ENCODE results near the gene INO80E. TPM values are rescaled to one million over a fixed set of nuclear protein-coding genes. Genes with fewer than 3 reads are reported as not detected.
"Not testable (repeated sequence)": the region's sequence is repeated elsewhere in the genome, so short reads cannot be mapped to it uniquely, and the experiment has no call there.

The INO80E gene
- total RNA-seq, 4 donors from 2014 or later: 45.4 to 74.8 (median 55.5) TPM

DNA sequence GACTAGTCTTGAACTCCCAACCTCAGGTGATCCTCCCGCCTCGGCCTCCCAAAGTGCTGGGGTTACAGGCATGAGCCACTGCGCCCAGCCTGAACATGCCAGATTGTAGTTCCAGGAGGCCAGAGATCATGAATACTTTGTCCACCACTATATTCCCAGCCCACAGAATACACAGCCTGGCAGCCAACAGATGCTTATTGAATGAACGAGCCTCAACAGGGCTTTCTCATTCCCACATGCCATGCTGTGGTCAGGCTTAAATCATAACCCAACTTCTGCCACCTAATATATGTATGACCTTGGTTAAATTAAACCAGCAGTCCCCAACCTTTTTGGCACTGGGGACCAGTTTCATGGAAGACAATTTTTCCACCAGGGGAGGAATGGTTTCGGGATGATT, 37.3 kb upstream of the INO80E start:
- H3K9me3 ChIP-seq: no peaks in the 10 kb centered on the region
- in situ Hi-C loops (cut with MboI; ENCODE audit: low sequenced_read_pairs in 4 of 4): no loop called here
- ATAC-seq (no peak), DNase-seq (no peak)
- H3K4me1 ChIP-seq: peaks cover 6 to 12% of the 10 kb centered on the region in 2 donors
- no peak overlapping the region for H3K27ac ChIP-seq
- no peak for TF ChIP-seq POLR2A (IDR thresholded peaks at IDR 0.05)
- TF ChIP-seq, protein P1, sequence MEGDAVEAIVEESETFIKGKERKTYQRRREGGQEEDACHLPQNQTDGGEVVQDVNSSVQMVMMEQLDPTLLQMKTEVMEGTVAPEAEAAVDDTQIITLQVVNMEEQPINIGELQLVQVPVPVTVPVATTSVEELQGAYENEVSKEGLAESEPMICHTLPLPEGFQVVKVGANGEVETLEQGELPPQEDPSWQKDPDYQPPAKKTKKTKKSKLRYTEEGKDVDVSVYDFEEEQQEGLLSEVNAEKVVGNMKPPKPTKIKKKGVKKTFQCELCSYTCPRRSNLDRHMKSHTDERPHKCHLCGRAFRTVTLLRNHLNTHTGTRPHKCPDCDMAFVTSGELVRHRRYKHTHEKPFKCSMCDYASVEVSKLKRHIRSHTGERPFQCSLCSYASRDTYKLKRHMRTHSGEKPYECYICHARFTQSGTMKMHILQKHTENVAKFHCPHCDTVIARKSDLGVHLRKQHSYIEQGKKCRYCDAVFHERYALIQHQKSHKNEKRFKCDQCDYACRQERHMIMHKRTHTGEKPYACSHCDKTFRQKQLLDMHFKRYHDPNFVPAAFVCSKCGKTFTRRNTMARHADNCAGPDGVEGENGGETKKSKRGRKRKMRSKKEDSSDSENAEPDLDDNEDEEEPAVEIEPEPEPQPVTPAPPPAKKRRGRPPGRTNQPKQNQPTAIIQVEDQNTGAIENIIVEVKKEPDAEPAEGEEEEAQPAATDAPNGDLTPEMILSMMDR (IDR thresholded peaks at IDR 0.05 in 4 of 5, conservative IDR thresholded peaks at IDR 0.05 in 1 of 5): no peak
- no peak overlapping the region for H3K4me3 ChIP-seq
- intact Hi-C loops (cut with DNase I; ENCODE audit: low total_unique reads): no loop called here
- H3K36me3 ChIP-seq: no peaks in the 10 kb centered on the region
- H3K27me3 ChIP-seq: no peaks in the 10 kb centered on the region

DNA sequence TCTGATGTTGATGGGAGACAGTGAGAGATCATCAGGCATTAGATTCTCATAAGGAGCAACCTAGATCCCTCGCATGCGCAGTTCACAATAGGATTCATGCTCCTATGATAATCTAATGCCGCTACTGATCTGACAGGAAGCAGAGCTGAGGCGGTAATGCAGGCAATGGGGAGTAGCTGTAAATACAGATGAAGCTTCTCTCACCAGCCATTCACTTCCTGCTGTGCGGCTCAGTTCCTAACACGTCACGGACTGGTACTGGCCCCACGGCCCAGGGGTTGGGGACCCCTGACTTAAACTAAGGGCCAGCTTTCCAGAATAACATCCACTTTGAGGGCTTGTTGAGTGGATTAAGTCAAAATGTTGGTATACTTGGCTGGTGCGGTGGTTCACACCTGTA, 36.7 kb upstream of the INO80E start:
- intact Hi-C loops (cut with DNase I; ENCODE audit: low total_unique reads) (no loop called here), in situ Hi-C loops (cut with MboI; ENCODE audit: low sequenced_read_pairs in 4 of 4) (no loop called here)
- TF ChIP-seq, protein P1 (IDR thresholded peaks at IDR 0.05 in 4 of 5, conservative IDR thresholded peaks at IDR 0.05 in 1 of 5): no peak
- TF ChIP-seq POLR2A (IDR thresholded peaks at IDR 0.05): no peak

DNA sequence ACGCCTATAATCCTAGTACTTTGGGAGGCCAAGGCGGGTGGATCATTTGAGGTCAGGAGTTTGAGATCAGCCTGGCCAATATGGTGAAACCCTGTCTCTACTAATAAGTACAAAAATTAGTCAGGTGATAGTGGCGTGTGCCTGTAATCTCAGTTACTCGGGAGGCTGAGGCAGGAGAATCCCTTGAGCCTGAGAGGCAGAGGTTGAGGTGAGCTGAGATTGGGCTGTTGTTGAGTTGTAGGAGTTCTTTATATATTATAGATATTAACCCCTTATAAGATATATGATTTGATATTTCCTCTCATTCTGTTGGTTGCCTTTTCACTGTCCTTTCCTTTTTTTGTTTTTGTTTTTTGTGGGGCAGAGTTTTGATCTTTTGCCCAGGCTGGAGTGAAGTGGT, 36.2 kb upstream of the INO80E start:
- H3K27me3 ChIP-seq; H3K27ac ChIP-seq; H3K9me3 ChIP-seq; H3K4me3 ChIP-seq; ATAC-seq; in situ Hi-C loops (cut with MboI; ENCODE audit: low sequenced_read_pairs in 4 of 4); DNase-seq; H3K36me3 ChIP-seq: not testable (repeated sequence)
- intact Hi-C loops (cut with DNase I; ENCODE audit: low total_unique reads): loop anchor here (2.0 to 5.0 kb wide), 2 partner anchors 33 to 37 kb away; partner anchors contain the start of genes HIRIP3, INO80E and KCTD13
- peaks cover 6 to 12% of the 10 kb centered on the region in 2 donors for H3K4me1 ChIP-seq

More for the DNA sequence above, 36.7 kb upstream of the INO80E start:
- peaks cover 6 to 12% of the 10 kb centered on the region in 2 donors for H3K4me1 ChIP-seq
- ATAC-seq: no peak
- H3K36me3 ChIP-seq: peaks cover 0 to 5% of the 10 kb centered on the region in 2 donors
- no peak overlapping the region for H3K4me3 ChIP-seq
- no peaks in the 10 kb centered on the region for H3K27me3 ChIP-seq
- no peaks in the 10 kb centered on the region for H3K9me3 ChIP-seq
- H3K27ac ChIP-seq: no peak overlapping the region
- DNase-seq: no peak

DNA sequence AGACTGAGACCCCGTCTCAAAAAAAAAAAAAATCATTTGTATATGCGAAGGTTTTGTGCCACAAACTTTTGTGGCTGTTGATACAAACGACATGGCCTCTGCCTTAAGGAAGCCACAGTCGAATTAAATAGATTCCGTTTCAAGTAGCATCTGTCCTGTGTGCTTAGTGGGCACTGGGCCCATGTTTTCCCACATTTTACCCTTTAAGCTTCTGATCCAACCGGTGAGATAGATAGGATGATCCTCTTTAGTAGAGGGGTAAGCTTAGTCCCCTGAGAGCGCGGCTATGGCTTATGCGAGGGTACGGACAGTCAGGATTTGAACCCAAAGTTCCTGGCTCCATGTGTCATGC, 34.9 kb upstream of the INO80E start:
- intact Hi-C loops (cut with DNase I; ENCODE audit: low total_unique reads): loop anchor here (1.0 to 5.0 kb wide), 3 partner anchors 34 to 171 kb away; partner anchors contain the start of genes HIRIP3, INO80E, KCTD13 and KIF22
- H3K27ac ChIP-seq: peak overlapping the region; percentile 74 to 94 (median 88)
- H3K9me3 ChIP-seq: no peaks in the 10 kb centered on the region
- H3K4me3 ChIP-seq: peak overlapping the region; percentile 67 to 95 (median 80)
- peaks cover 0 to 12% of the 10 kb centered on the region in 2 donors for H3K36me3 ChIP-seq
- peaks cover 6 to 12% of the 10 kb centered on the region in 2 donors for H3K4me1 ChIP-seq
- TF ChIP-seq, protein P1 (IDR thresholded peaks at IDR 0.05 in 4 of 5, conservative IDR thresholded peaks at IDR 0.05 in 1 of 5): no peak
- TF ChIP-seq POLR2A (IDR thresholded peaks at IDR 0.05): no peak
- in situ Hi-C loops (cut with MboI; ENCODE audit: low sequenced_read_pairs in 4 of 4): no loop called here
- DNase-seq (no peak), ATAC-seq (peak in 1 of 2 donors; percentile 2)
- no peaks in the 10 kb centered on the region for H3K27me3 ChIP-seq

DNA sequence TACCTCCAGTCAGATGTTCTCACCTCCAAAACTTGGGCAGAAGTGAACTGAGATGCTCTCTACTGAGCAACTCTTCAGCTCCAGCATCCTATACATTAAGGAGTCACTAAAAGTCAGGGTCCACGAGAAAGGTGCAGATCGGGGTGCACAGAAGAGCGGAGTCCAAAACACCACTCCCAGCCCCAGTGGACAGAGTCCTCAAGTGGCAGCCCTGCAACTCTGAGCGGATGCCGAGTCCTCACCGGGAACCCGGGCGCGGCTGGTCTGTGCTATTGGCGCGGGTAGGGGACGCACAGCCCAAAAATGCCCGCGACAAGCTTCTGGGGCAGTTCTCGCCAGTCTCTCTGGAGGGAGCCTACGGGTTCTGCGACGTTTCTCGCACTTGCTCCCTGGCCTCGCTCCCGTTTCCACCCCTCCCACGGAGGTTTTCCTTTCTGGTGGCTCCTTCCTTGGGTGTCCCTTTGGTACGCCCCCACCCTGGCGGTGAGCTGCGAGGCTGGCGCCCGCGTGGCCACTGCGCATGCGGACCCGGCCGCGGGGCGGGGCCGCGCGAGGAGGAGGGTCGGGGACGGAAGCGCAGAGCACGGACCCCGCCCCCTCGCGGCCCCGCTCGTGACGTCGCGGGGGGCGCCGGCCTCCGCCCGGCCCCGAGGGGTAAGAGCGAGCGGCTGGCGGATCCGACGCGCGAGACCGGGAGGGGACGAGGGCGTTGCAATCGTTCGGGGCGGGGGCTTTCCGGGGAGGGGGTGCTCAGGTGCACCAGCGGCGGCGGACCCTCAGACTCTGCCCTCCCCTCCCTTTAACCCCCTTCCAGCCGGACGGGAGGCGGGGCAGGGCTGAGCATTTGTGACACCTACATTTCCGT, 34.3 kb upstream of the INO80E start, which contains the start of gene TMEM219:
Gene TMEM219, plus strand, starts transcription at position 601 of the 865 bp plus-strand sequence. CDS start 1,065 bp downstream, outside the sequence.
- Histone ChIP-seq H3K9me3 (no peaks in the 10 kb centered on the region), H3K27me3 (no peaks in the 10 kb centered on the region), H3K4me1 (peaks cover 6 to 12% of the 10 kb centered on the region in 2 donors), H3K4me3 (peak within 1 kb of the TSS; percentile 67 to 95 (median 80)), H3K36me3 (peaks cover 0 to 12% of the 10 kb centered on the region in 2 donors), H3K27ac (peak within 1 kb of the TSS; percentile 74 to 94 (median 88))
- ATAC-seq (peak; percentile 95 to 96), DNase-seq (peak; percentile 62 to 81)
- intact Hi-C loops (cut with DNase I; ENCODE audit: low total_unique reads): loop anchor here (1.0 to 5.0 kb wide), 3 partner anchors 35 to 171 kb away; partner anchors contain the start of genes HIRIP3, INO80E, KCTD13 and KIF22
- peak; percentile 53 to 55 for TF ChIP-seq POLR2A (IDR thresholded peaks at IDR 0.05)
- TF ChIP-seq, protein P1 (IDR thresholded peaks at IDR 0.05 in 4 of 5, conservative IDR thresholded peaks at IDR 0.05 in 1 of 5): peak; percentile 57 to 70 (median 67)
- in situ Hi-C loops (cut with MboI; ENCODE audit: low sequenced_read_pairs in 4 of 4): no loop called here

Data from gastrocnemius medialis (tissue), 4 donors.